Measurements from ENCODE around the gene ZRSR2.

ZRSR2 gene

GRCh38 chrX:15858051-15858450, 67.8 kb downstream of the ZRSR2 start:
- no peak for TF ChIP-seq CTCF (conservative IDR thresholded peaks at IDR 0.05; ENCODE audit: low read depth, low read length)
- no peak for DNase-seq (ENCODE audit: low read depth)
- no peak overlapping the region for H3K4me3 ChIP-seq (ENCODE audit: low read length)

- TF ChIP-seq CTCF (conservative IDR thresholded peaks at IDR 0.05; ENCODE audit: low read depth, low read length) = no peak
- no peak for DNase-seq (ENCODE audit: low read depth)
- no peak overlapping the region for H3K4me3 ChIP-seq (ENCODE audit: low read length)
Observed at GRCh38 chrX:15860921-15861320, 70.6 kb downstream of the ZRSR2 start.

- H3K4me3 ChIP-seq (ENCODE audit: low read length) = no peak overlapping the region
- no peak for DNase-seq (ENCODE audit: low read depth)
- TF ChIP-seq CTCF (conservative IDR thresholded peaks at IDR 0.05; ENCODE audit: low read depth, low read length) = no peak
Observed at GRCh38 chrX:15864023-15864422, 73.7 kb downstream of the ZRSR2 start.

- TF ChIP-seq CTCF (conservative IDR thresholded peaks at IDR 0.05; ENCODE audit: low read depth, low read length) = no peak
- no peak for DNase-seq (ENCODE audit: low read depth)
Observed at GRCh38 chrX:15864629-15865028, 74.3 kb downstream of the ZRSR2 start.

GRCh38 chrX:15866147-15866546, 75.9 kb downstream of the ZRSR2 start:
- DNase-seq (ENCODE audit: low read depth) = no peak
- TF ChIP-seq CTCF (conservative IDR thresholded peaks at IDR 0.05; ENCODE audit: low read depth, low read length) = no peak
- no peak overlapping the region for H3K4me3 ChIP-seq (ENCODE audit: low read length)

More at GRCh38 chrX:15864629-15865028, 74.3 kb downstream of the ZRSR2 start:
- H3K4me3 ChIP-seq (ENCODE audit: low read length) = no peak overlapping the region

GRCh38 chrX:15869695-15870094, 79.4 kb downstream of the ZRSR2 start:
- TF ChIP-seq CTCF (conservative IDR thresholded peaks at IDR 0.05; ENCODE audit: low read depth, low read length) = no peak
- H3K4me3 ChIP-seq (ENCODE audit: low read length) = no peak overlapping the region
- no peak for DNase-seq (ENCODE audit: low read depth)

- H3K4me3 ChIP-seq (ENCODE audit: low read length) = no peak overlapping the region
- no peak for DNase-seq (ENCODE audit: low read depth)
- TF ChIP-seq CTCF (conservative IDR thresholded peaks at IDR 0.05; ENCODE audit: low read depth, low read length) = no peak
Observed at GRCh38 chrX:15870310-15870709, 80.0 kb downstream of the ZRSR2 start.

All from retinal pigment epithelial cell (primary cell).